Effector memory CD8-positive, alpha-beta T cell (primary cell): ENCODE results near the gene RAD54L.

Experiments
- ATAC-seq: fragments of 150-1000 bp; cut with Tn5 transposase; replicated peaks from 2 replicates; pipeline ENCODE4 v1.10.0; 2021; ENCODE audit warnings: mild to moderate bottlenecking, moderate library complexity
- DNase-seq, 3 experiments: peaks; one replicate each; pipeline ENCODE4 v3.0.0; 2021
- H3K27ac Mint-ChIP-seq, 2 donors: one replicate each; pipeline ENCODE4 v1.8.0; 2022; ENCODE audit warnings: mild to moderate bottlenecking in 2 of 2, mixed read lengths in 2 of 2, moderate library complexity in 2 of 2
- H3K27me3 Mint-ChIP-seq, 2 donors: one replicate each; pipeline ENCODE4 v1.8.0; 2022; ENCODE audit warnings: mixed read lengths in 2 of 2
- H3K36me3 Mint-ChIP-seq: one replicate; pipeline ENCODE4 v1.8.0; 2022; ENCODE audit warnings: mild to moderate bottlenecking, moderate library complexity, mixed read lengths; ENCODE audit not compliant: insufficient read depth
- H3K4me1 Mint-ChIP-seq, 2 donors: one replicate each; pipeline ENCODE4 v1.8.0; 2022; ENCODE audit warnings: low read depth in 2 of 2, mixed read lengths in 2 of 2
- H3K4me3 Mint-ChIP-seq, 2 donors: one replicate each; pipeline ENCODE4 v1.8.0; 2022; ENCODE audit warnings: mild to moderate bottlenecking in 2 of 2, mixed read lengths in 2 of 2, moderate library complexity in 2 of 2
- H3K9me3 Mint-ChIP-seq, 2 donors: one replicate each; pipeline ENCODE4 v1.8.0; 2022; ENCODE audit warnings: mixed read lengths in 2 of 2

RAD54L gene

DNA sequence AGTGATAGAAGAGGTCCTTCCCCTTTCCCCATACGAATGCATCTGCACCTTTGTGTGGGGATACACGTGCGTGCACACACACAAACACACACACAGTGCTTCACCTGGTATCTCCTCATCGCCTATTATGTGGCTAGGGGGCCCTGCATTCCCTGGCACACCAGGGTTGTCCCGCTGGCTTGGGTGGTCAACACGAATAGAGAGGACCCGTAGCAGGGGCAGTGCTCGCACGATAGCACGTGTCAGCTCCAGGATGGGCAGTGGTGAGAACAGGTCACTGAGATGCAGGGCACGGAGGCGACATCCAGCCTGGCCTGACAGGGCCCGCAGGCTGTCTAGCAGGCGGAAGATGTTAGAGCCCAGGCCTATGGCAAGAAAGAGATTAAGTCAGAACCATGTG is 33.5 kb downstream of the RAD54L start:
- H3K27ac Mint-ChIP-seq: no peak overlapping the region

DNA sequence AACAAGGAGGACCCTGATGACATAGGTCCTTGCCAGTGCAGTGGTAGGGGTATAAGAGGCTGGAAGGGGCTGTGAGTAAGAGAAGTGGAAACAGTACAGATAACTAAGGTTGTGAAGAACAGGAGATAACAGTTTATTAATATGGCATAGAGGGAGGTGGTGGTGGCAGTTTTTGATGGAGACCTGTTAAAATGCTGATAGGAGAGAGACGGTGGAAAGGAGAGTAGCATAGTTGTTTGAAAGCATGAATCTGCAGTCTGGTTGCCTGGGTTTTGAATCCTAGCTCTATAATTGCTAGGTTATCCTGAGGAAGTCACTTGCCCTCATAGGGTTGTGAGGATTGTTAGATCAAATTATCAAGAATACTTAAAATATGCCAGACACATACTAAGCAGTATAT is 36.5 kb downstream of the RAD54L start:
- DNase-seq: no peak
- Mint-ChIP-seq H3K9me3 (no peaks in the 10 kb centered on the region), H3K4me3 (no peak overlapping the region), H3K36me3 (peaks cover 6% of the 10 kb centered on the region), H3K27ac (peak overlapping the region in 1 of 2 donors; percentile 7), H3K4me1 (peaks cover 1 to 4% of the 10 kb centered on the region in 2 donors), H3K27me3 (no peaks in the 10 kb centered on the region)
- ATAC-seq: no peak

More for the DNA sequence above, 33.5 kb downstream of the RAD54L start:
- Mint-ChIP-seq H3K4me1 (no peaks in the 10 kb centered on the region), H3K9me3 (no peaks in the 10 kb centered on the region), H3K27me3 (no peaks in the 10 kb centered on the region), H3K36me3 (peaks cover 10% of the 10 kb centered on the region), H3K4me3 (no peak overlapping the region)
- ATAC-seq: no peak
- no peak for DNase-seq

DNA sequence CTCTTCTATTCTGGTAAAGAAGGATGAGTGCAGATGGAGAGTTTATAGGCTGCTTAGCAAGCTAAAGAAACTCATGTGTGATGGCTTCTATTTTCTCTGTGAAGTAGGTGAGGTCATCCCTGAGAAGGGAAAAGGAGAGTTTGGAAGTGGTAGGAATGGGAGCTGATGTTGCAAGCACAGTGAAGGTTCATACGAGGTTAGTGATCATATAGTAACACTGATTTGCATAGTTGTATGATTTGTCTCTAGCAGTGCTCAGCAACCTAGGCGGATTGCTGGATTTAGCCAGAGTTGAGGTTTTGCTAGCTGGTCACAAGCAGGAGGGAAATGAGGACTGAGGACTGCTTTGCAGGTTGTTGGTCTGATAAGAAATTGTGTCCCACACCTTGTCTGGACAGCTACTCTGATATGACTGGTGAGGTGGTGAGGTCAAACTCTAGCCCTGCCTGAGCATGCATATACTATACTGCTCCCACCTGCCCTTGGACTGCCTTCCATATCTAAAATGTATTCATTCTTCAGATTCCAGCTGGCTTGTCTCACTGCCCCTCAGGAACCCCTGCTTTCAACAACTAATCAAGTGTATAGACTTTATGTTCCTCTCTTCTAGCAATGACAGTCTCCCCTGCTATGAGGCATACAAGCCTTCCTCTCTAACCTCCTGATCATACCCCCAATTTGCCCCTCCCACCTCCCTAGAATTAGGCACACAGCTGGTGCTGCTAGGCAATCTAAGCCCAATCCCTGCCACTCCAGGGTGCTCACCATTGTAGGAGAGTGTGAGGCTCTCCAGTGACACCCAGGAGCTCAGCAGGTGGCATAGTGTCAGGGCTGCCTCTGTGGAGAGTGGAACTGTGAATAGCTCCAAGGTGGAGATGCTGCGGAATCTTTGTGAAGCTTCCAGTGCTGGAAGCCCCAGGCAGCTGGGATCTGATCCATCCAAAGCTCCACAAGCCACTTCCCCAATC is 37.3 kb downstream of the RAD54L start:
- peaks cover 6% of the 10 kb centered on the region for H3K36me3 Mint-ChIP-seq
- peaks cover 4% of the 10 kb centered on the region in 2 donors for H3K4me1 Mint-ChIP-seq
- no peaks in the 10 kb centered on the region for H3K9me3 Mint-ChIP-seq
- H3K27ac Mint-ChIP-seq: peak overlapping the region in 1 of 2 donors; percentile 29
- H3K4me3 Mint-ChIP-seq: no peak overlapping the region
- DNase-seq (no peak), ATAC-seq (no peak)
- H3K27me3 Mint-ChIP-seq: no peaks in the 10 kb centered on the region

DNA sequence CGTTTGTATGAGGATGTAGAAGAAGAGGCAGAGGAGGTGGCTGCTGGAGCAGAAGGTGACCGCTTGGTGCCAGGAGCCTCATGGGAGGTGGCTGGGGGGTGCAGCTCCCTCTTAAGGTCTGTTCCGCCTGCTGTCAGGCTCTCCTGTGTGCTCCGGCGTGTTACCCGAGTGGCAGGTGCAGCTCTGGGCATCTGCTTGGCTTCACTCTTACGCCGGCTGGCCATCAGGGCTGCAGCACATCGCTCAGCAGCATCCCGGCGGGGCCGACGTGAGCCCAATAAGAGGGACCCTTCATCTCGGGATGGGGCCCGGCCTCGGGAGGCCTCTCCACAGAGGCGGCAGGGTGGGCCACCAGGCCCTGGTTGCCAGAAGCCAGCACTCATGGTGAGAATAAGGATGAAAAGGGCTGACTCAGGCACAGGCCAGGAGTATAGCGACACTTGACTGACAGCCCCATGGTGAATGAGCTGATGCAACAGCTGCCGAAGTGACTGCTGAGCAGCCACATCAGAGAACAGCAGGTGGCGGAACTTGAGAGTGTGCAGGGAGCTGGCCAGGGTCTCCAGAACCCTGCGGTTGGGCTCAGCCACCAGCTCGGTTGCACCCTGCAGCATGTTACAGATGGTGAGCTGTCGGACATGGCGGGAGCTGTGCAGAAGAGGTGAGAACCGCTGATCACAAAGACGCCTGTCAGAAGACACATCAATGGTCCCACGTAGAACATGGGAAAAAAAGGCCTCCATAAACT is 38.3 kb downstream of the RAD54L start:
- Mint-ChIP-seq H3K27me3 (no peaks in the 10 kb centered on the region), H3K4me1 (peaks cover 4% of the 10 kb centered on the region in 2 donors), H3K27ac (peak overlapping the region in 1 of 2 donors; percentile 29), H3K4me3 (no peak overlapping the region), H3K9me3 (no peaks in the 10 kb centered on the region), H3K36me3 (peaks cover 6% of the 10 kb centered on the region)
- no peak for DNase-seq
- peak; percentile 33 for ATAC-seq

DNA sequence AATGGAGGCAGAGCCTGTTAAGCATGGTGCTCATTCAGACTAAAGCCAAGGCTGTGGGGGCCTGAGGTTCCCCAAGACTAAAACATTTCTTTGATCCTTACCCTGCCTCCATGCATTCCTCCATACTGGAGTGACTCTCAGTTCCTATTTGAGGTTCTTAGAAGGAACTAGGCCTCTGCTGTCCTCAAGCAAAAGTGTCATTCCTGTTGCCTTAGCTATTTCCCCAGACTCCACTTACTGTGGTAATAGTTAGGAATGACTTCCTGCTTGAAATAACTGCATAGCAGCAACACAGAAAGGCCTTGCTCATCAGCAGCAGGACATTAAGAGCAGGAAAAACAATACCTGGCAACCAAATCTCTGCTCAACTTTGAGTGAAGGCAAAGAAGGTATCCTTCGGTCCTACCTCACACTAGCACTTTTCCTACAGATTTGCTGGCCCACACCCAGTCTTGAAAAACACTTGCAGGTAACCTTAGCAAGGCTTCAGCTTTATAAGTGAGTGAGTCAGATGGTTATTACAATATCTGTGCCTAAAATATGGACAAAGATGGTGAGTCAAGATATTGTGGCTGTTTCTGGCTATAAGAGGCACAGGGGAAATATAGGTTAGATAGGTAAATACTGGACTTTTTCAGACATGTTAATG is 41.0 kb downstream of the RAD54L start:
- H3K36me3 Mint-ChIP-seq: peaks cover 9% of the 10 kb centered on the region
- no peak for DNase-seq
- H3K9me3 Mint-ChIP-seq: no peaks in the 10 kb centered on the region
- no peak overlapping the region for H3K4me3 Mint-ChIP-seq
- no peak for ATAC-seq
- peaks cover 4% of the 10 kb centered on the region in 2 donors for H3K4me1 Mint-ChIP-seq
- H3K27me3 Mint-ChIP-seq: no peaks in the 10 kb centered on the region
- no peak overlapping the region for H3K27ac Mint-ChIP-seq

DNA sequence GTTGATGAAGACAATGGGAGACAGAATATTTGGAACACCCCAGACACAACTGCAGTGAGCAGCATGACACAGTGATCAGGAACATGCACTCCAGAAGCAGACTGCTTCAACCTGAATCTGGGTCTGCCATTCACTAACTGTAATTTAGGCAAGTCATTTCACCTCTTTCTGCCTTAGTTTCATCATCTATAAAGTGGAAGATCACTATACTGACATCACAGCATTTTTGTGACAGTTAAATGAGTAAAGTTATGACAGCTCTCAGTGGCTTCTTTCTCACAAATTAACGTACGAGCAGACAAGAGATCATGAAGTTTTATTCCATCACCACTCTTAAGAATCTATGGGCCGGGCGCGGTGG is 41.6 kb downstream of the RAD54L start:
- no peak overlapping the region for H3K27ac Mint-ChIP-seq
- no peak for ATAC-seq
- DNase-seq: no peak
- peaks cover 13% of the 10 kb centered on the region for H3K36me3 Mint-ChIP-seq
- no peak overlapping the region for H3K4me3 Mint-ChIP-seq
- H3K9me3 Mint-ChIP-seq: no peaks in the 10 kb centered on the region
- H3K4me1 Mint-ChIP-seq: peaks cover 4% of the 10 kb centered on the region in 2 donors
- no peaks in the 10 kb centered on the region for H3K27me3 Mint-ChIP-seq

DNA sequence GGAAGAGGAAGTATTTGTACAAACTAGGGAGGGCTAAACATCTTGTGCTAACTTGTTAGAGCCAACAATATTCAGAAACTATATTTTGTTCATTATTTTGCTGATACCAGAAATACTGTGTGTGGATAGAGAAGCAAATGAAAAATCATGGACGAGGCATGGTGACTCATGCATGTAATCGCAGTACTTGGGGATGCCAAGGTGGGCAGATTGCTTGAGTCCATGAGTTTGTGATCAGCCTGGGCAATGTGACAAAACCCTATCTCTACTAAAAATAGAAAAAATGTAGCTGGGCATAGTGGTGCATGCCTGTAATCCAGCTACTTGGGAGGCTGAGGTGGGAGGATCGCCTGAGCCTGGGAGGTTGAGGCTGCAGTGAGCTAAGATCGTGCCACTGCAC is 42.4 kb downstream of the RAD54L start:
- H3K36me3 Mint-ChIP-seq: peaks cover 20% of the 10 kb centered on the region
- ATAC-seq: no peak
- H3K4me3 Mint-ChIP-seq: no peak overlapping the region
- no peaks in the 10 kb centered on the region for H3K27me3 Mint-ChIP-seq
- H3K27ac Mint-ChIP-seq: no peak overlapping the region
- no peak for DNase-seq
- H3K4me1 Mint-ChIP-seq: peaks cover 4% of the 10 kb centered on the region in 2 donors
- H3K9me3 Mint-ChIP-seq: no peaks in the 10 kb centered on the region

DNA sequence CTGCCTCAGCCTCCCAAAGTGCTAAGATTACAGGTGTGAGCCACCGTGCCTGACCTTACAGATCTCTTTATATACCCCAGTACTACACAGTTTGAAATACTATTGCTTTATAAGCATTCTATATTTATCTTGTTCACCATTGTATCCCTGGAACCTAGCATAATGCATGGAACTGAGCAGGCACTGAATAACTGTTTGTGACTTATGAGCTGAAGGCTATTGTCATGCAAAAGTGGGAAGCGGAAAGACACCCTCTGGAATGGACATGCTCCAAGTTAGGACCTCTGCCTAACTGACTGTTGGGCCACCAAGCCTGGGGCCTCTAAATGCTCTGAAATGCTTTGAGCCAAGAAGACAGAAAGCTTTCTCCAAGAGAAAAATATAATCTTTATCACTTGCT is 47.7 kb downstream of the RAD54L start:
- Mint-ChIP-seq H3K27me3 (no peaks in the 10 kb centered on the region), H3K27ac (no peak overlapping the region)

DNA sequence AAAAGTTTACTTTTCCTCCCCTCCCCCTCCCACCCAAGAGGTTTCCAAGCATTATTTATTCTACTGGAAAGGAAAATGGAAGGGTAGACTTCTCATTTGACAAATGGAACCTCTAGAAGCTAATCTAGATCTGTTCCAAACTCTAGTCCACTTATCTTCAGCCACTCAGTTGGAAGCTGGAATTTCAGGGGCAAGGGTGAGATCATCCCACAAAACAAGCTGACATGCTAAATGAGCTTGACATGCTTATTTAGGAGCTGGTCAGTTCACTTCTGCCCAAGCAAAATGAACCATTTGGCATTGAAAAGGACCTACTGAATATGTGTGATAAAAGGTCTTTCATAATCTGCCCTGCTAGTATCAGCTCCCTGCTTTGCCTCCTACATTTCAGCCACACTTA is 50.8 kb downstream of the RAD54L start:
- H3K27ac Mint-ChIP-seq: no peak overlapping the region
- H3K4me1 Mint-ChIP-seq: peaks cover 22 to 28% of the 10 kb centered on the region in 2 donors
- no peaks in the 10 kb centered on the region for H3K9me3 Mint-ChIP-seq
- no peaks in the 10 kb centered on the region for H3K27me3 Mint-ChIP-seq
- no peak overlapping the region for H3K4me3 Mint-ChIP-seq
- DNase-seq: no peak
- peaks cover 57% of the 10 kb centered on the region for H3K36me3 Mint-ChIP-seq
- no peak for ATAC-seq

More for the DNA sequence above, 47.7 kb downstream of the RAD54L start:
- H3K9me3 Mint-ChIP-seq: no peaks in the 10 kb centered on the region
- ATAC-seq (no peak), DNase-seq (no peak)
- H3K36me3 Mint-ChIP-seq: peaks cover 43% of the 10 kb centered on the region
- H3K4me3 Mint-ChIP-seq: no peak overlapping the region
- peaks cover 1 to 6% of the 10 kb centered on the region in 2 donors for H3K4me1 Mint-ChIP-seq

DNA sequence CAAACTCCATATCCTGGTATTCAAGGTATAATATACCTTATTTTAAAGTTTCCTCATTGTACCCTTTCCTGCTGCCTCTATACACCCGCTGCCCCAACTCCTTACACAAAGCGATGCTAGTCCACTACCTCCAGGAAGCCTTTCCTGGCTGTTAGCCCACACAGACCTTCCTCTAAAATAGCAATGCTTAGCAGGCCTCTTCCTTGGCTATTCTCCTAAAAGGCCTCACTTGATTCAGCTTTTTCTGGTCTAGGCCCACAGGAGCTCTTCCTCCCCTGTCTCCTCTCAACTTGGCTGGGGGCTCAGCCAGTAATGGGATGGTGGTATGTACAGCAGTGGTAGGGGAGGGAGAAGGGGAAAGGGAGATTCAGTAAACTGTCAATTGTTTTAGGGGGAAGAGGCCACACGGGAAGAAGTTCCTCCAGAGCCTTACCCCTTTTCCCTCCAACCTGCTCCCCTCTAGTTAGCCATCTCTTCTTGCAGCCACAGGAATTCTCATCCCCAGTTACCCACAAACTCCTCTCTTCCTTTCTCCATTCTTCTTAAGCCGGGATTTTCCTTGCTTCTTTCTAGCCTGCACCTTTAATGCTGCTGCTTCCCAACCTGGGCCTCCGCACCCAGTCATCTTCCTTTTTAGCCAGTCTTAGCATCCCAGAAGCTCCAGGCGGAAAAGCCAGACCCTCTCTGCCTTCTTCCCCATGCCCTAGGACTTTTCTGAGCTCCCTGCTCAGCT is 53.3 kb downstream of the RAD54L start:
- peak overlapping the region; percentile 98 to 99 for H3K4me3 Mint-ChIP-seq
- no peaks in the 10 kb centered on the region for H3K27me3 Mint-ChIP-seq
- ATAC-seq (no peak), DNase-seq (no peak)
- peaks cover 51% of the 10 kb centered on the region for H3K36me3 Mint-ChIP-seq
- H3K4me1 Mint-ChIP-seq: peaks cover 28 to 44% of the 10 kb centered on the region in 2 donors
- peak overlapping the region; percentile 99 for H3K27ac Mint-ChIP-seq
- no peaks in the 10 kb centered on the region for H3K9me3 Mint-ChIP-seq

DNA sequence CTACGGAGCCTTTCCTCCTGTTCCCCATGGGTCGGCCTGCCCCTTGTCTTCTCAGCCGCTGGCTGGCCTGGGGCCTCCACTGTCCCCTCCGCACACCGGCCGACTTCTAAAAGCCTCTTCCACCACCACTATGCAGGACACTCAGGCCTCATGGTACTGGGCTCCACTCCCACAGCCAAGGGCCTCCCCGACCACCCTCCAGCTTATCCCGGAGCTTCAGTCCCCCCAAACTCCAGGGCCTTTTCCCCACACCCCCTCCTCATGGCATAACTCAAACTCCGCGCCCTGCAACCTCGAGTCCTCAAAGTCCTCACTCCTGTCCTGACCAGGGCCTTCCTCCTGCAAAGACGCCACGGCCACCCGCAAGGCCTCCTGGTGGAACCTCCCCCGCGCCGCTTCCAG is 53.8 kb downstream of the RAD54L start:
- DNase-seq (no peak), ATAC-seq (no peak)
- Mint-ChIP-seq H3K27ac (peak overlapping the region; percentile 99), H3K36me3 (peaks cover 51% of the 10 kb centered on the region), H3K9me3 (no peaks in the 10 kb centered on the region), H3K4me1 (peaks cover 28 to 44% of the 10 kb centered on the region in 2 donors), H3K4me3 (peak overlapping the region; percentile 98 to 99), H3K27me3 (no peaks in the 10 kb centered on the region)

DNA sequence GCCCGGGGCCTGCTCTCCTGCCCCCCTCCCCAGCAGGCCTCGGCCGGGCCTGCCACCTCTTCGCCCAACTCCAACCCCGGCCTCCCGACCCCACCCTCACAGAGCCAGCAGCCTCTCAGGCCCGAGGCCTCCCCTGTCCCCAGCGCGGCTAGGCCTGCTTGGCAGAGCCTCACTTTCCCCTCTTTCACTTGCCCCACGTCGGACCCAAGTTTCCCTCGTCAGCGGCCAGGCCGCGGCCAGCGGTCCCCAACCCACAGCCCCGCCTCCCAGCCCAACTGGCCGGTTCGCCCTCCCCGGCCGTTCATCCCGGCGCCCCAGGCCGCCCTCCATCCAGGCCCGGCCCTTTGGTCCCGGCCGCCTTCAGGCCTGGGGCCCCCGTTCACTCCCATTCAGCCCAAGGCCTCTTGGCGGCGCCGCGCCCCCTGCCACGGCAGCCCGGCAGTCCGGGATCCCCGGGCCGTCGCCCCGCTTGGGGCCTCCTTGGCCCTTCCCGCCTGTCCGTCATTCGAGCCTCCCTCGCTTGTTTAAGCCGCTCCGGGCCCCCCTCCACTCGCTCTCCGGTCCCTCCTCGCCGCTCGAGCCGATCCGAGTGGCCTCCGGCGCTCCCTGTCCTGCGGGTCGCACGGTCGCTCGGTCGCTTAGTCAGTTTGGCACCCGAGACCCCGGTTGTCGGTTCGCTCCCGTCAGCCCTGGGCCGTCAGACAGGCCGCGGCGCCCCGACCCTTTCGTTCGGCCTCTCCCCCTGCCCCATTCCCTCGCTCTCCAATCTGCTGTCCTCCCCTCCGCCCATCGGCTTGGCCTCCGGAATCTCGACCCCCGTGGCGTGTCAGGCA is 54.5 kb downstream of the RAD54L start:
- peak overlapping the region; percentile 99 for H3K27ac Mint-ChIP-seq
- H3K9me3 Mint-ChIP-seq: no peaks in the 10 kb centered on the region
- ATAC-seq (peak; percentile 16), DNase-seq (peak; percentile 36 to 45 (median 38))
- H3K4me1 Mint-ChIP-seq: peaks cover 28 to 45% of the 10 kb centered on the region in 2 donors
- no peaks in the 10 kb centered on the region for H3K27me3 Mint-ChIP-seq
- peaks cover 50% of the 10 kb centered on the region for H3K36me3 Mint-ChIP-seq
- peak overlapping the region; percentile 98 to 99 for H3K4me3 Mint-ChIP-seq
